ENCODE measurements around the gene SPTB. TPM values are rescaled to one million over a fixed set of nuclear protein-coding genes. Genes with fewer than 3 reads are reported as not detected.

SPTB gene
- total RNA-seq, 1 donor = under 0.01 TPM

DNA sequence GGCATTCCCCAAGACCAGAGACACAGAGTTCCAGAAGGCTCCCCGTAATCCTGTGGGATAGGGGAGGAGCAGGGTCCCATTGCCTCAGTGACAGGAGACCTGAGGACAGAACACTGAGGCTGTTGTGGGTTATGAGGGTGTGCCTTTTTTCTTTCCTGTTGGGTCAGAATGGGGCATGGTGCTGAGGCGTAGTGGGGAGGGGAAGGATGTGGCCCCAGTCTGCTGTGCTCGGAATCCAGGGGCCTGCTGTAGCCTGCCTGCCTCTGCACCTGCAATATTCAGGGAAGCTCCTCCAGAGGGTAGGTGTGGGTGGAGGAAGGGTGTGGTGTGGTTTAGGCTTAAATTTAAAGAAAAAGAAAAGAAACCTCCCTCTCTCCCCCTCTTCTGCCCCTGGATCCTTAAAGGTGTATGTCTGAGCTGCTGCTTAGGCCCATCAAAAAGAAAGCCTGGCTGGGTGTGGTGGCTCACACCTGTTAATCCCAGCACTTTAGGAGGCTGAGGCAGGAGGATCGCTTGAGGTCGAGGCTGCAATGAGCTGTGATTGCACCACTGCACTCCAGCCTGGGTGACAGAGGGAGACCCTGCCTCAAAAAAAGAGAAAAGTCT, 156.8 kb downstream of the SPTB start:
- H3K4me3 ChIP-seq (ENCODE audit: low read depth, low read length) = no peak overlapping the region
- DNase-seq (ENCODE audit: low read depth) = no peak
- TF ChIP-seq, protein P1, sequence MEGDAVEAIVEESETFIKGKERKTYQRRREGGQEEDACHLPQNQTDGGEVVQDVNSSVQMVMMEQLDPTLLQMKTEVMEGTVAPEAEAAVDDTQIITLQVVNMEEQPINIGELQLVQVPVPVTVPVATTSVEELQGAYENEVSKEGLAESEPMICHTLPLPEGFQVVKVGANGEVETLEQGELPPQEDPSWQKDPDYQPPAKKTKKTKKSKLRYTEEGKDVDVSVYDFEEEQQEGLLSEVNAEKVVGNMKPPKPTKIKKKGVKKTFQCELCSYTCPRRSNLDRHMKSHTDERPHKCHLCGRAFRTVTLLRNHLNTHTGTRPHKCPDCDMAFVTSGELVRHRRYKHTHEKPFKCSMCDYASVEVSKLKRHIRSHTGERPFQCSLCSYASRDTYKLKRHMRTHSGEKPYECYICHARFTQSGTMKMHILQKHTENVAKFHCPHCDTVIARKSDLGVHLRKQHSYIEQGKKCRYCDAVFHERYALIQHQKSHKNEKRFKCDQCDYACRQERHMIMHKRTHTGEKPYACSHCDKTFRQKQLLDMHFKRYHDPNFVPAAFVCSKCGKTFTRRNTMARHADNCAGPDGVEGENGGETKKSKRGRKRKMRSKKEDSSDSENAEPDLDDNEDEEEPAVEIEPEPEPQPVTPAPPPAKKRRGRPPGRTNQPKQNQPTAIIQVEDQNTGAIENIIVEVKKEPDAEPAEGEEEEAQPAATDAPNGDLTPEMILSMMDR (IDR thresholded peaks at IDR 0.05; ENCODE audit: insufficient read depth, low read length) = no peak

DNA sequence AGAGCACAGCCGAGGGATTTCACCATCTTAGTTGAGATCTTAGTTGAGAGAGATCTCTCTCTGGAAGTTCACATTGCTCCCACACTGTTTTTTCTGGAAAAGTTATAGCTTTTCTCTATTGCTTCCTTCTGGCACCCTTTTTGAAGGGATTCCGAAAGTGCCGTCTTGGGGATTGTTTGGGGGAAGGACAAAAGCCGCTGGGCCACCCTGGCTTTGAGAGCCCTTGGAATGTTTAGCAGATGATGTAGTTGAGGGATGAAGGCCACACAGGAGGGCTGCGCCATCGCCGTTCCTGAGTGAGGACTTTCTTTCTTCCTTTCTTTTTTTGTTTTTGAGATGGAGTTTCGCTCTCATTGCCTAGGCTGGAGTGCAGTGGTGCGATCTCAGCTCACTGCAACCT, 157.8 kb downstream of the SPTB start:
- DNase-seq (ENCODE audit: low read depth) = peak; percentile 26
- no peak overlapping the region for H3K4me3 ChIP-seq (ENCODE audit: low read depth, low read length)
- TF ChIP-seq, protein P1 (IDR thresholded peaks at IDR 0.05; ENCODE audit: insufficient read depth, low read length) = no peak

DNA sequence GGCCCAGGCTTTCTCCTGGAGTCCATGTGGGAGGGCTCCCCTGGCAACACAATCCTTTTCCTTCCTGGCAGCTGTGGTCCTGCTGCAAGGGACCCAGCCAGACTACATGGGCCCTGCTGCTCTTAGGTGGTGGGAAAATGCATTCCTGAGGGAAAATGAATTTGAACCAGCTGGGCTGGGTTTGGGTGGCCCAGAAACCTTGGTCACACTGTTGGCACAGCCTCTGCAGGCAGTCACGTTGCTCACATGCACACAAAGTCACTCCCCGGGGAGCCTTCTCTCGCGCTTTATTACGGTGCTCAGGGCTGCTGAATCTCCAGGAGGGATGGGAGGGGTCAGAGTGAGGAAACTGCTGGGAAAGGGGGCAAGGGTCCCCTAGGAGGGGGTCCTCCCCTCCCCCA, 158.3 kb downstream of the SPTB start:
- DNase-seq (ENCODE audit: low read depth) = peak; percentile 90
- TF ChIP-seq, protein P1 (IDR thresholded peaks at IDR 0.05; ENCODE audit: insufficient read depth, low read length) = no peak
- no peak overlapping the region for H3K4me3 ChIP-seq (ENCODE audit: low read depth, low read length)

DNA sequence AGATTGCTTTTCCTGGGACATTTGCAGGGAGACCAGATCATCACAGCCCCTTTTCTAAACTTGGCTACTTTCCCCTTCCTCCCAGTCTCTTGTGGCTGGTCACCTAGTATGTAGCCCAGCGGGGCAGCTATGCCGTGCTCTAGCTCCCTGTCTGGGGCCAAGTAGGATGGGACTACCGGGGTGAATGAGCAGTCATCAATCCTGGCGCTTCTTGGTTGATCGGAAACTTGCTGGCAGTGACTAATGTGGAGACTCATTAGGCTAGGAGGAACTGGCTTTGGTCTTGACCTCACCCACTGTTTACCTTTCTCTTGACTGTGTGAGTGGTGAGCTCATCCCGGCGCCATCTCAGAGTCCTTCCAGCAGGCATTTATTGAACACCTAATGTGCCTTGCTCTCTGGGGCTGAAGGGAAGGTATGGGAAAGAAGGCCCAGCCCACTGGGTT, 159.6 kb downstream of the SPTB start:
- H3K4me3 ChIP-seq (ENCODE audit: low read depth, low read length) = no peak overlapping the region
- TF ChIP-seq, protein P1 (IDR thresholded peaks at IDR 0.05; ENCODE audit: insufficient read depth, low read length) = no peak
- no peak for DNase-seq (ENCODE audit: low read depth)

DNA sequence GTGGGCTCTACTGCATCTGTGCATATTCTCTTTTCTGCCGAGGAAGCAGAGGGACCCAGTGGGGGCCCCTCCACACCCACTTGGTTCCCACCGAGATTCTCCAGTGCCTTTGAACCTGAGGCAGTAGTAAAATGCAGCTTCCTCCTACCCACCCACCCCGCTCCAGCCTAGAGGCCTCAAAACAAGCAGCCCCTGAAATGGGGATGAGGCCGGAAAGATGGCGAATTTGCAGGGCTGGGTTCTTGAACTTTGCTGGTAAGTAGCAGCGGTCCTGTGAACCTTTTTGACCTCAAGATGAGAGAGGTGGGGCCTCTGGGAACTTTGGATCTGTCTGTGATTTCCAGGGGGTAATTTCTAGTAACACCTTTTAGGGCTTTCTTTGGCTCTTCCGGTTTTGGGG, 160.1 kb downstream of the SPTB start:
- TF ChIP-seq, protein P1 (IDR thresholded peaks at IDR 0.05; ENCODE audit: insufficient read depth, low read length) = no peak
- no peak for DNase-seq (ENCODE audit: low read depth)
- H3K4me3 ChIP-seq (ENCODE audit: low read depth, low read length) = no peak overlapping the region

DNA sequence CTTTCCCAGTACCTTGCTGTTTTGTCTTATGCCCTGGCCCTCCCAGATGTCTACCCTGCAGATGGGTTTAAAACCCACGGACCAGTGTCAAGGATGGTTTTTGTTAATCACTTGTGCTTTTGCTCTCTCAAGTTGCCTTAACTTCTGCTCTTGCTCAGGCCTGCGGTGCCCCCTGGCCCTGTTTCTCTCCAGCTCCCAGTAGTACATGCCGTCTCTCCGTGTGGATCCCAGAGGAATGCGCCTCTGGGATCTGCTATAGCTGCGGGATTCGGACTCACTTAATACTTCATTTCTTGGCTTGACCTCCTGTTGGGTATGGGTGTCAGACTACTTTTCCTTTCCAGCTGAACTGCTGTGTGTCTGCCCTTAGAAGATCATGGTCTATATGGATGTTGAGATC, 160.9 kb downstream of the SPTB start:
- DNase-seq (ENCODE audit: low read depth) = no peak
- no peak overlapping the region for H3K4me3 ChIP-seq (ENCODE audit: low read depth, low read length)
- TF ChIP-seq, protein P1 (IDR thresholded peaks at IDR 0.05; ENCODE audit: insufficient read depth, low read length) = no peak

DNA sequence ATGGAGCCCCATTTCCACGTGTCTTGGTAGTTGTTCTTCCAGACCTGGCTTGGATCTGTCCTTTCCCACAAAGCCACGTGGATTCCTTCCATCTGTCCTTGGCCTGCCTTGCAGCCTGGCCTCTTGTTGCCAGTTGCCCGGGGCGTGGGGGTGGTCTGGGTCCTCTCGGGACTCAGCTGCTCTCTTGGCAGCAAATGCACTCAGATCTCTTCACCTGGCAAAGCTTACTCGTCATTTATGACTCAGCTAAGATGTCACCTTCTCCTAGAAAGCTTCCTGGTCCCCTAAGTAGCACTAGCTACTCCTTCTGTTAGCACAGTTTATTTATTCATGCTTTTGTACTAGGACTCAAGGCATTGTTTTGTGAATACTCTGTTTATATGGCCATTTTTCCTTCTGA, 161.8 kb downstream of the SPTB start:
- no peak overlapping the region for H3K4me3 ChIP-seq (ENCODE audit: low read depth, low read length)
- no peak for DNase-seq (ENCODE audit: low read depth)
- TF ChIP-seq, protein P1 (IDR thresholded peaks at IDR 0.05; ENCODE audit: insufficient read depth, low read length) = no peak
